ENCODE measurements around the gene TOP3B. TPM values are rescaled to one million over a fixed set of nuclear protein-coding genes. Genes with fewer than 3 reads are reported as not detected.

The TOP3B gene
- total and polyA plus RNA-seq, 8 donors, result 22.5 to 43.5 (median 30.6) TPM

DNA sequence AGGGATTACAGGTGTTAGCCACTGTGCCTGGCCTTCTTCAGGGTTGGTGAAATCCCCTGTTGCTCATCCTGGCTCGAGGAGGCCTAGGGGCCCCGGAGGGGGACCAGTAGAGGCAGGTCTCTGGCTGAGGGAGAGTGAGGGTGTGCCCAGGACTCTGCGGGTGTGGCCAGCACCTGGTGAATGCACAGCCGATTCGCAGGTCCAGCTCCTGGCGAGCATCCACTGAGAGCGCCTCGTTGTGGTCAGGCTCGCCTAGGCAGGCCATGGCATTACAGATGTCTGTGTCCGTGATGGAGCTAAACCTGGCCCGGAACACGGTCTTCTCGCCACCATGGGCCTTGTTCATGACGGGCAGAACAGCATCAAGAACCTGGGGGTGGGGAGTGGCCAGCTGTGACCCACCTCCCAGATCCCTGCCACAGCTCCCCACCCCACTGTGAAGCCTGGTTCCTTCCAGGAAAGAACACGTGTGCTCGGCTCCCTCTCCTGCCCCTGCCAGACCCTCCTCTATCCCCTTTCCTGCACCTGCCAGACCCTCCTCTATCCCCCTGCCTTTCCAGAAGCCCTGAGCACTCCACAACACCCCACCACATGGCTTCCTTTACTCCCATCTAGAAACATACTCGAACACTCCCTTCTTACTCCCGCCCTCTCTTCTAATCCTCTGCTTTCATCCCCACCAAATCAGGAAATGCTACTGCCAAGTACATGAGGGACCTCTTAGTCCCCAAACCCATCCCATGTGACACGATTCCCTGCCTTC is 12.4 kb downstream of the TOP3B start:
- no peak for ATAC-seq
- Histone ChIP-seq H3K27me3 (no peaks in the 10 kb centered on the region), H3K36me3 (peaks cover 0 to 100% of the 10 kb centered on the region in 2 donors), H3K27ac (no peak overlapping the region), H3K4me1 (no peaks in the 10 kb centered on the region), H3K4me3 (no peak overlapping the region), H3K9me3 (no peaks in the 10 kb centered on the region)
- no peak for DNase-seq
- intact Hi-C loops (cut with DNase I), result no loop called here
- TF ChIP-seq, protein P1, sequence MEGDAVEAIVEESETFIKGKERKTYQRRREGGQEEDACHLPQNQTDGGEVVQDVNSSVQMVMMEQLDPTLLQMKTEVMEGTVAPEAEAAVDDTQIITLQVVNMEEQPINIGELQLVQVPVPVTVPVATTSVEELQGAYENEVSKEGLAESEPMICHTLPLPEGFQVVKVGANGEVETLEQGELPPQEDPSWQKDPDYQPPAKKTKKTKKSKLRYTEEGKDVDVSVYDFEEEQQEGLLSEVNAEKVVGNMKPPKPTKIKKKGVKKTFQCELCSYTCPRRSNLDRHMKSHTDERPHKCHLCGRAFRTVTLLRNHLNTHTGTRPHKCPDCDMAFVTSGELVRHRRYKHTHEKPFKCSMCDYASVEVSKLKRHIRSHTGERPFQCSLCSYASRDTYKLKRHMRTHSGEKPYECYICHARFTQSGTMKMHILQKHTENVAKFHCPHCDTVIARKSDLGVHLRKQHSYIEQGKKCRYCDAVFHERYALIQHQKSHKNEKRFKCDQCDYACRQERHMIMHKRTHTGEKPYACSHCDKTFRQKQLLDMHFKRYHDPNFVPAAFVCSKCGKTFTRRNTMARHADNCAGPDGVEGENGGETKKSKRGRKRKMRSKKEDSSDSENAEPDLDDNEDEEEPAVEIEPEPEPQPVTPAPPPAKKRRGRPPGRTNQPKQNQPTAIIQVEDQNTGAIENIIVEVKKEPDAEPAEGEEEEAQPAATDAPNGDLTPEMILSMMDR (IDR thresholded peaks at IDR 0.05), result no peak

- ATAC-seq (no peak), DNase-seq (no peak)
- Histone ChIP-seq H3K36me3 (peaks cover 0 to 100% of the 10 kb centered on the region in 2 donors), H3K4me3 (no peak overlapping the region), H3K27me3 (no peaks in the 10 kb centered on the region), H3K9me3 (no peaks in the 10 kb centered on the region), H3K27ac (no peak overlapping the region), H3K4me1 (no peaks in the 10 kb centered on the region)
- intact Hi-C loops (cut with DNase I), result no loop called here
- TF ChIP-seq, protein P1 (IDR thresholded peaks at IDR 0.05), result no peak
These were observed 14.0 kb downstream of the TOP3B start for GRCh38 chr22:21968452-21969129.

GRCh38 chr22:21967693-21968271 is 14.8 kb downstream of the TOP3B start:
- no peak for ATAC-seq
- Histone ChIP-seq H3K4me3 (no peak overlapping the region), H3K27me3 (no peaks in the 10 kb centered on the region), H3K4me1 (no peaks in the 10 kb centered on the region), H3K27ac (no peak overlapping the region), H3K9me3 (no peaks in the 10 kb centered on the region), H3K36me3 (peaks cover 0 to 100% of the 10 kb centered on the region in 2 donors)
- peak in 1 of 4 donors; percentile 24 for DNase-seq
- intact Hi-C loops (cut with DNase I), result no loop called here
- TF ChIP-seq, protein P1 (IDR thresholded peaks at IDR 0.05), result no peak

GRCh38 chr22:21966643-21967516 is 15.7 kb downstream of the TOP3B start:
- TF ChIP-seq, protein P1 (IDR thresholded peaks at IDR 0.05), result no peak
- H3K4me3 ChIP-seq, result no peak overlapping the region
- DNase-seq (no peak), ATAC-seq (no peak)
- intact Hi-C loops (cut with DNase I), result no loop called here
- H3K4me1 ChIP-seq, result no peaks in the 10 kb centered on the region
- peaks cover 0 to 100% of the 10 kb centered on the region in 2 donors for H3K36me3 ChIP-seq
- H3K27ac ChIP-seq, result no peak overlapping the region
- no peaks in the 10 kb centered on the region for H3K27me3 ChIP-seq
- no peaks in the 10 kb centered on the region for H3K9me3 ChIP-seq

Measured in left lung (tissue), 10 donors.